GM21367 (cell line): ENCODE results near the gene TMEM82.

Source experiments
- ATAC-seq: cut with Tn5 transposase; IDR thresholded peaks from one replicate; pipeline ENCODE4 v1.9.1; 2021; ENCODE audit not compliant: unreplicated experiment

TMEM82 gene

DNA sequence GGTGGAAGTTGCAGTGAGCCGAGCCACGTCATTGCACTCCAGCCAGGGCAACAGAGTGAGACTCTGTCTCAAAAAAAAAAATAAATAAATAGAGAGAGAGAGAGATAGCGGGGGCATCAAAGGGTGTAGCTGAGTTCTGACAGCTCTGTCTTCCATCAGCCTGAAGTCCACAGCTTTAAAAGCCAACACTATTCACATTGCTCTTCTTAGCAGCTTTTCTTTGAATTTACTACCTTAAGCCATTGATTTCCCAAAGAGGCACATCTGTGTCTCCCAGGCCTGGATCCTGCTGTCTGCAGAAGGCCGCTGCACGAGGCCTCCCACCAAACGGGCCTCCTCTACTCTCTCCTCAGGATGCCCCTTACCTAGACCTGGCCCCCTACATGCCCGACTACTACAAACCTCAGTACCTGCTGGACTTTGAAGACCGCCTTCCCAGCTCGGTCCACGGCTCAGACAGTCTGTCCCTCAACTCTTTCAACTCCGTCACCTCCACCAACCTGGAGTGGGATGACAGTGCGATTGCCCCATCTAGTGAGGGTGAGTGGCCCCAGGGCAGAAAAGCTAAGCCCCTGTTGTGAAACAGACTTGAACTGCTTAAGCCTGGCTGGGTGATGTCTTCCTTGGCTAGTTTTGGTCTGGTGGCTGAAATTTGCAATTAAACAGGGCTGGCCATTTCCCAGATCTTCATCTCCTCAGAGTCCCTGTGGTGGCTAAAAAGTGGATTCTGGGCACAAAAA is 22.7 kb upstream of the TMEM82 start:
- no peak for ATAC-seq

DNA sequence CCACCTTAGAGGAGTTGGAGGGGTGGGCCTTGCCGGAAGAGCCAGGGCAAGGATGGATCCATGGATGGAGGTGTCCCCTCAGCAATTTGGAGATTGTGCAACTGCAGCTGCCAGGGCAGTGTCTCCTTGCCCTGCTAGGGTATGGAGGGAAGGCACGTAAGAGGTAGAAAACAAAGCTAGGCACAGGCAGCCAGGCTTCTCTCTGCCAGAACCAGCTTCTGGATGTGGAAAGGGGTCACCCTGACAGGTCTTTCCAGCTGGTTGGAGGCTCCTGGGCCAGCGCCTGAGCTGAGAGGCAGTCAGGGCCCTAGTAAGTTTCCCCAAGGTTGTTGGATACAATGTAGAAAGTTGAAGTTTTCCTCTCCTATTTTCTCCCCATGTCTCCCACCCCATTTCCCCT is 21.4 kb upstream of the TMEM82 start:
- no peak for ATAC-seq

DNA sequence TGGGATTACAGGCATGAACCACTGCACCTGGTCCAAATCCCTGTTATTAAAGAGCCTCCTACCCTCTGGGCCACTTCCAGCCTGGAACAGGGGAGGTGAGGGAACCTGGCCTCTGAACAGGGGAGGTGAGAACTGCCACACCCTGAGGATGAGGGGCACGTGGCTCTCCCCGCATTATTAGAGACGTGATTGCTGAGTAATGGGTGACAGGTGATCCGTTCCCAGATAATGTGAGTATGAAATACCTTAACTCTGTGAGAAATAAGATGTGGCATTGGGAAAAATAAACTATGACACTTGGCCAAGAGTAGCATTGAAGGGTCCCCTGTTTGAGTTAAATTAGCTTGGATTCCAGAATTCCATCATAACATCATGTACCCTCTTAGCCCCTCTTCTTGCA is 19.9 kb upstream of the TMEM82 start:
- no peak for ATAC-seq

DNA sequence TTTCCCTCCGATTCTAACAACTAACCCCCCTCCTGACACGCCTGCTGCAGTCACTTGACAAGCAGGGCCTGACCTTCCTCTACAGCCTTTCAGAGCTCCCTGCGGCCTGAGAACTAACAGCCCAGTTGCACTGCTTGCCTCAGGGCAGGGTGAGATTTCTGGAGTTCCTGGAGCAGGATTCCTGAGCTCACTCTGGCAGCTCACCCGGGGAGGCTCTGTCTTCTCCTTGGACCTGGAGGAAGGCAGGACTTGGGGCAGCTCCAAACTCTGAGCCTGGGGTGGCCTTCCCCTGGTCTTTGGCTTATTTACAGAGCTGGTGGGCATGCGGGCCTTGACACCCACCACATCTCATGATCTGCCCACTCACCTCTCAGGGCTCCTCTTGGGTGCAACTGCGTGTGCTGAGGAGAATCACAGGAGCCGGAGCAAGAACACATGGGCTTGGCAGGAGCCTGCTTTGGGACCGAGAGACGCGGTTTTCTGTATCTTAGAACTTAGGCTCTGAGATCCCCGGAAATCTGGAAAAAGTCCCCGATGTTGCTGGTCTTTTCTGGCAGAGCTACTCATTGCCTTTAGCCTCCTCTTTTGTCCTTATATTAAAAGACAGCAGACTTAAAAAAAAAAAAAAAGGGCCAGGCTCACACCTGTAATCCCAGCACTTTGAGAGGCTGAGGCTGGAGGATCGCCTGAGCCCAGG is 19.3 kb upstream of the TMEM82 start:
- ATAC-seq: no peak

DNA sequence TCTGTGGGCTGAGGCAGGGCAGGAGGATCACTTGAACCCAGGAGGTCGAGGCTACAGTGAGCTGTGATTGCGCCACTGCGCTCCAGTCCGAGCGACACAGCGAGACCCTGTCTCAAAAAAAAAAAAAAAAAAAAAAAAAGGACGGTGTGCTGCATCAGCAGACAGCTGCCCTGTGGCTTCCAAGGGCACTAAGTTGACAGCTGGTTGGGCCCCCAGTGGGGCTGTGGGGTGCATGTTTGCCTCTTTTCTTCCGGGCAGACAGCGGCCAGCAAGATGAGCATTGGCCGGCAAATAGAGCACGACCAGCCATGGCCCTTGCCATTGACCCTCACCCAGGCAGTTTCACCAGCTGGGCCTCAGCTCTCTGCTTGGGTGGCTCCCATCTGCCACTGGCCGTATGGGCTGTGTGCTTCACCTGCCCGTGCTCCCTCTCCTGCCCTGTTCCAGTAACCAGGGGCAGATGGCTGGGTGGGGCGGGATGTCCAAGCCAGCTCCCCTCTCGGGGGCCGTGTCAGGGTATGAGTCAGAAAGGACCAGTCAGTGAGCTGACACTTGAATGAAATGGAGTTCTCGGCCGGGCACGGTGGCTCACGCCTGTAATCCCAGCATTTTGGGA is 18.6 kb upstream of the TMEM82 start:
- no peak for ATAC-seq

DNA sequence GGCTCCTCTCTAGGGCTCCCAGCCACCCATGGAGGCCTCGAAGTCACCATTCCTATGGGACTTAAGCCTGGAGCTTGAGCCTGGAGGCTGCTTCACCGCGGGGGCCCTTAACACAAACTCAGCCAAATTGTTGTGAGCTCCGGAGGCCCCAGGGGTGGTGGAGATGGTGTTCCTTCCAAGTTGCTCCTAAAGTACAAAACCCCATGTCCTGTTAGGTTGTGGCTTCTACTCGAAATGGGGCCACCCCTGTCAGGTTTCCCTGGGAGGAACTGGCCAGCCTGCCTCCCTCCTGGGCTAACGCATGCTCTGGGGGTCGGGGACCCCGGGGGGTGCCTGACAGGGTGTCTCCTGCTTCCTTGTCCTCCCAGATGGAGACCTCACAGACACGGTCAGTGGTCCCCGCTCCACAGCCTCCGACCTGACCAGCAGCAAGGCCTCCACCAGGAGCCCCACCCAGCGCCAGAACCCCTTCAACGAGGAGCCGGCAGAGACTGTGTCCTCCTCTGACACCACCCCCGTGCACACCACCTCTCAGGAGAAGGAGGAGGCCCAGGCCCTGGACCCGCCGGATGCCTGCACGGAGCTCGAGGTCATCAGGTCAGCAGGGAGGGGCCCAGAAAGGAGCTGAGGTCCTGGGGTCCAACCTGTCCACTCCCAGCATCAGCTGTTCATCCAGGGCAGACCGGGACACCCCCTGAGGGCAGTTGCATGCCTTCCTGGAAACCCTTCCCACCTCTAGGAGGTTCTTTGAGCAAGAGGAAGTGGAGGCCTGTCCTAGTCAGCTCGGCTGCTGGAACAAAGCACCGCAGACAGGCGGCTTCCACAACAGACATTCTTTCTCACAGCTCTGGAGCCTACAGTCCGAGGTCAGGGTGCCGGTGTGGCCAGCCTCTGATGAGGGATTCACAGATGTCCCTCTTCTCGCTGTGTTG is 17.1 kb upstream of the TMEM82 start:
- no peak for ATAC-seq

DNA sequence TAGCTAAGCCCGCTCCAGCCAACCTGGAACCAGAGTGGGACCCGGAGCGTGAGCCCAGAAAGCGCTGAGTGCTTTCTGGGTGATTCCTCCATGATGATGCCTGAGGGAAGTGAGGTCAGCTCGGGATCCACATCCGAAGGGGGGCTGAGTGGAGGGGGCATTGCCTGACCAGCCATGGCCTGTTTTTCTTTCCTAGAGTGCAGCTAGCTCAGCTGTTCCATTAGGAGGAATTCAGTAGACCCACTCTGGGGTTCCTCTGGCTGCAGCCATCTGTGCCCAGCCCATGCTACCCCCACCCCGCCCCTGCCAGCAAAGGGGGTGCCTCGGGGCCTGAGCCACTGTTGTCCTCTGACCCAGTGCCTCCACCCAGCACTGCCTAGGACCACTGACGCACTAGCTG is 15.8 kb upstream of the TMEM82 start:
- no peak for ATAC-seq

DNA sequence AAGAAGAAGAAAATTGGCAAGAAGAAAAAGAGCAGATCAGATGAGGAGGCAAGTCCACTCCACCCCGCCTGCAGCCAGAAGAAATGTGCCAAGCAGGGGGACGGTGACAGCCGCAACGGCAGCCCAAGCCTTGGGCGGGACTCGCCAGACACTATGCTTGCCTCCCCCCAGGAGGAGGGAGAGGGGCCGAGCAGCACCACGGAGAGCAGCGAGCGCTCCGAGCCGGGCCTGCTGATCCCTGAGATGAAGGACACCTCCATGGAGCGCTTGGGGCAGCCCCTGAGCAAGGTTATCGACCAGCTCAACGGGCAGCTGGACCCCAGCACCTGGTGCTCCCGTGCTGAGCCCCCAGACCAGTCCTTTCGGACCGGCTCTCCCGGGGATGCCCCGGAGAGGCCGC is 15.3 kb upstream of the TMEM82 start:
- ATAC-seq: no peak

DNA sequence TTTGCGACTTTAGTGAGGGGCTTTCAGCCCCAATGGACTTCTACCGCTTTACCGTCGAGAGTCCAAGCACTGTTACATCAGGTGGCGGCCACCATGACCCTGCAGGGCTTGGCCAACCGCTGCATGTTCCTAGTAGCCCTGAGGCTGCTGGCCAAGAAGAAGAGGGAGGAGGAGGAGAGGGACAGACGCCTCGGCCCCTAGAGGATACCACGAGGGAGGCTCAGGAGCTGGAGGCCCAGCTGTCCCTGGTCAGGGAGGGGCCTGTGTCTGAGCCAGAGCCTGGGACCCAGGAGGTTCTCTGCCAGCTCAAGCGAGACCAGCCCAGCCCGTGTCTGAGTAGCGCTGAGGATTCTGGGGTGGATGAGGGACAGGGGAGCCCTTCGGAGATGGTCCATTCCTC is 14.9 kb upstream of the TMEM82 start:
- ATAC-seq: no peak

DNA sequence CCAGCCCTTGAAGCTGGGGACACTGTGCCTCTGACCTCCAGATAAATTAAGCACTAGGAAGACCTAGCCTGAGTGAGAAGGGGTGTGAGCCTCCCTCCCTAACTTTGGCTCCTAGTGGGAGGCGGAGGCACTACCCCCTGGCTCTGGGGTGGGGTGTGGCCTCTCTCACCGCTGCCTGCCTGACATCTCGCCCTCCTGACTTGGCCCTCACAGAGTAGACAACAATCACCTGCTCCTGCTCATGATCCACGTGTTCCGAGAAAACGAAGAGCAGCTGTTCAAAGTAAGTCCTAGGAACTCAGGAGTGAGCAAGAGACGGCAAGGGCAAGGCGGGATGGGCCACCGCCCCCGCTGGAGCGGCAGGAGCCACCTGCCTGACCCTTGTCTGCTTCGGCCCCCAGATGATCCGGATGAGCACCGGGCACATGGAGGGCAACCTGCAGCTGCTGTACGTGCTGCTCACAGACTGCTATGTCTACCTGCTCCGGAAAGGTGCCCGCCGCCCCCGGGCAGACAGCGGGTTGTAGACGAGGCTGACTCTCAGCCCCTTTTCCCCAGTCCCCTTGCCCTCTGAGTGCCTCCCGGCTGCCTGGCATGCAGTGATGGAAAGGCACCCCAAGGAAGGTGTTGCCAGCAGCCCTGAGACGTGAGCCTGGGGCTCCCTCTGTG is 14.3 kb upstream of the TMEM82 start:
- no peak for ATAC-seq

DNA sequence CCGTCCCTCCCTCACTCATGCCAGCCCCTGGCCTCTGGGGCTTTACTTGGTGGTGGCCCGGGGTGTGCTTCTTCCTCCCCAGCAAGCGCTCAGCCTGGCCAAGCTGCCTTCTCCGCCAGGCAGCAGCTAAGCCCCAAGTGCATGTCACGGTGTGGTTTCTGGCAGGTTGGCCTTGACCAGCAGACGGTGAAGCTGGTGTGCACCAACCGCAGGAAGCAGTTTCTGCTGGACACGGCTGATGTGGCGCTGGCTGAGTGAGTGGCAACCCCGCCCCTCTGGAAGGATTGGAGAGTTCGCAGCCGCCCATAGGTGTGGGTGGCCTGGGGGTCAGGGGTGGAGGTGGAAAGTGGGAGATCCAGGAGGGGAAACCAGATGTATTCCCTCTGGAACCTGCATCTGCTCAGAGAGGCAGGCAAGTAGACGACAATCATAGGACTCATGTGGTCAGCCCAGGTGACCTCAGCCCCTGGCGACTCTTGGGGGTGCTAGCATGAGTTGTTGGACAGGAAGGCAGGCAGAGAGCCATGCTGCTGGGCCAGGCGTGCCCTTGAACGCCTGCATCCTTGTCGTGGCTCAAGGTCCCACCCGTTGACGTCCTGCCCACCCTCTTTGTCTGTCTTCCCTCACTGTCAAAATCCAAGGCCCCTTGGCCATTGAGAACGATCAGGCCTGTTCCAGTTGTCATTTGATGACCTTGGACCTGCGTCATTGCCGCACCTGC is 13.2 kb upstream of the TMEM82 start:
- ATAC-seq: no peak

DNA sequence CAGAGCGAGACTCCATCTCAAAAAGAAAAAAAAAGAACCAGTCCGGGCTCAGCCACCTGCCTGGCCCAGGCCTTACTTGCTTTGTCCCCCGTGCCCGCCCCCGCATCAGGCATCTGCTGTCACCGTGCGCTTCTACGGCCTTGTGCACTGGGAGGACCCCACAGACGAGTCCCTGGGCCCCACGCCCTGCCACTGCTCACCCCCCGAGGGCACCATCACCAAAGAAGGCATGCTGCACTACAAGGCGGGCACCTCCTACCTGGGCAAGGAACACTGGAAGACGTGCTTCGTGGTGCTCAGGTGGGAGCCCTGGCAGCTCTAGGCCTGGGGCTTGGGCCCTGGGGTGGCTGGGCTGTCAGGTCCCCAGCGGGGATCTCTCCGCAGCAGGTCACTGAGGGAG is 11.9 kb upstream of the TMEM82 start:
- ATAC-seq: no peak

DNA sequence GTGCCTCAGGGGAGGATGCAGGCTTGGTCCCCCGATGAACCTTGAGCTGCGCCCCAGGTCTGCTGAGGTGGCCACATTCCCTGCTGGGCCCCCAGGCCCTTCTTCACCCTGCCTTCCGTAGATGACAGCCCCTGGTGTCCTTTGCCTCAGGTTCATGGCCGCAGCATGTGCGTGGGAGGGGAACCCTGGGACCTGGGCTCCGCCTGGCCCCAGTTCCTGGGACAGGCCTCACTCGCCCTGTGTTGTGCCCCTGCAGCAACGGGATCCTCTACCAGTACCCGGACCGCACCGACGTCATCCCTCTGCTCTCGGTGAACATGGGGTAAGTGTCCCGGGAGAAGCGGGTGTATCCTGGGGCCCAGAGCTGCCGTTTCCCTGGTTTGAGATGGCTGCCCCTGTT is 11.4 kb upstream of the TMEM82 start:
- no peak for ATAC-seq

DNA sequence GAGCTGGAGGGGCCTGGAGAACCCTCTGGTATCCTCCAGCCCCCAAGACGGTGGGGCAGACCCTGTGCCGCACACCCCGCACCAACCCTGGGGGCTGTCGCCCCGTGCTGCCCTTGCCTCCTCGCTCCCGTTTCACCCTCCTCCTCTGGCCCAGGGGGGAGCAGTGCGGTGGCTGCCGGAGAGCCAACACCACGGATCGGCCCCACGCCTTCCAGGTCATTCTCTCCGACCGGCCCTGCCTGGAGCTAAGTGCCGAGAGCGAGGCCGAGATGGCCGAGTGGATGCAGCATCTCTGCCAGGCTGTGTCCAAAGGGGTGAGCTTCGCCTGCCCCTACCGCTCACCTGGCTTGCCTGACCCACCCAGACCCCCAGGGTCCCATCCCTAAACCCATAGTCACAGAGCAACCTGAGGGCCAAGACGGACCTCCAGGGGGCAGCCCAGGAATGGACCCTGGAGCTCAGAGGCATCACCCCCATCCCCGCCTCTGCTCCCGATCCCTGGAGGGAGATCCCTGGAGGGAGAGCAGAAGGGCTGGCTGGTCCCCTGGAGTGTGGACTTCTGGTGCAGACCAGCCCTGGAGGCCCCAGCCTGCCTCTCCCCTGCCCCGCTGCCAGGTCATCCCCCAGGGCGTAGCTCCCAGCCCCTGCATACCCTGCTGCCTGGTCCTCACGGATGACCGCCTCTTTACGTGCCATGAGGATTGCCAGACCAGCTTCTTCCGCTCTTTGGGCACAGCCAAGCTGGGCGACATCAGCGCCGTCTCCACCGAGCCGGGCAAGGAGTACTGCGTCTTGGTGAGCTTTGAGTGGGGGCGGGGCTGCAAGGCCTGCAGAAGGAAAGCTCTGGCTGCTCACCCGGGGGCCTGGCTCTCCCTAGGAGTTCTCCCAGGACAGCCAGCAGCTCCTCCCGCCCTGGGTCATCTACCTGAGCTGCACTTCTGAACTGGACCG is 10.3 kb upstream of the TMEM82 start:
- ATAC-seq: no peak

DNA sequence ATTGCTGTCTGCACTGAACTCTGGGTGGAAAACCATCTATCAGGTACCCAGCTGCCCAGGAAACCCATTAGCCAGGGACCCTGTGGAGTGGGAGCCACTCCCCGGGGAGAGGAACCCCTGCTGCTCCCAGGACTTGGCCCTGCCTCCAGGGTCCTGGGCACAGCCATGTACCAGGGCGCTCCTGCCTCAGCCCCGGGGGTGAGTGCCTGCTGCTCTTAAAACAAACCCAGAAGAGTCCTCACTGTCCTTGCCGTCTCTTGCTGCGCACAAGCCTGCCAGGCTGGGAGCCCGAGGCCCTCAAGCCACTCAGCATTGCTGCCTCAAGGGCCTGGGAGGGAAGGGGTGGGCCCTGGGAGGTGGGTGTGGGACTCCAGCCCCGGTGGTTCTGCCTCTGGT is 9.6 kb upstream of the TMEM82 start:
- ATAC-seq: no peak

DNA sequence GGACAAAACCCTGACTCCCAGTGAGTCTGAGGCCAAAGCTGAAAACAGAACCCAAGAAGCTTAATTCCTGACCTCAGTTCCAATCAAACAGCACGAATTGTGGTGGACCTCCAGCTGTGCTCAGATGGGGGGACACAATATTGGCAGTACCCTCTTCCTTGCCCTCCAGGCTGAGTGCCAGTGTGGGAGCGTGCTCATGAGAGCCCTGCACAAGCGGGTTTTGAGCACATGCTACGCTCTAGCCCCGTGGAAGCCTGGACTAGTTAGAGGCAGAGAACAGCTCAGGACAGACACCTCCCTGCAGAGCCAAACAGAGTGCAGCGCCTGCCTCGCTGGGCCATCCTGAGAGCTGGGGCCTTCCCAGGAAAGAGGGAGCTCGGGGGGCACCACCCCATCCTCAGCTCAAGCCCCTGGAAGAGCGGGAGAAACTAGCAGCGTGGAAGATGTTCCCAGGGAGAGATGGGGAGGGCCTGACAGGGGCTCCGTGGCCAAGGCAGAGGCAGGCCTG is 9.0 kb upstream of the TMEM82 start:
- no peak for ATAC-seq

DNA sequence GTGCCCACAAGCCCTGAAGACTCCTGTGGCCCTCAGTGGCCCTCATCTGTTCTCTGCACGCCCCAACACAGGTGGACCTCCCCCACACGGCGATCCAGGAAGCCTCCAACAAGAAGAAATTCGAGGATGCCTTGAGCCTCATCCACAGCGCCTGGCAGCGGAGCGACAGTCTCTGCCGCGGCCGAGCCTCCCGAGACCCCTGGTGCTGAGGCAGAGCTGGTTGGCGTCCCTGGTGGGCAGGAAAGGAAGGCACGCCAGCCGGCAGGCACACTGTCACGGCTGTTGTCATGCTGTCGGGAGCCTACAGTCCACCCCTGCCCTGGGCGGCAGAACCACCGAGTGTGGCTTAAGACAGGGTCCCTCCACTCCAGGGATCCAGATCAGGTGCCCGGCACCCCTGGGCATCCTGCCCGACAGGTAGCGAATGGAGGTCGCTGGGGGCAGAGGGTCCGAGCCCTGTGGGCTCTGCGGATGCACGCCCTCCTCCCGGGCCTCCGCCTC is 8.5 kb upstream of the TMEM82 start:
- ATAC-seq: no peak

DNA sequence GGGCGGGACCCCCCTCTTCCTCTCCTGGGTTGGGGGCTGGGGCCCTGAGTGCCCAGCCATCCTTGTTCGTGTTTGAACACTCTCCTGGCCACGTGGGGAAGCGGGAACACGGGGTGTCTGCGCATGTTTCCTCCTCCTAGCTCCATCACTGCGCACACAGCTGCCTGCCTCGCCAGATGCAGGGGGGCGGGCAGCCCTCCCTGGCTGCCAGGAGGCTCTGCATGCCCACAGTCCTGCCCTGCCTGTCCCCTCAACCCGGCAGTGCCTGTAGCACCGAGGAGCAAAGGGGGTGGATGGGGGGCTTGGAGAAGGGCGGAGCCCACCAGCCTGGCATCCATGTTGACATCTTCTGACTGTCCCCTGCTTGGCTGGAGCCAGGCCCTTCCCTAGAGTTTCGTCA is 8.0 kb upstream of the TMEM82 start:
- no peak for ATAC-seq

DNA sequence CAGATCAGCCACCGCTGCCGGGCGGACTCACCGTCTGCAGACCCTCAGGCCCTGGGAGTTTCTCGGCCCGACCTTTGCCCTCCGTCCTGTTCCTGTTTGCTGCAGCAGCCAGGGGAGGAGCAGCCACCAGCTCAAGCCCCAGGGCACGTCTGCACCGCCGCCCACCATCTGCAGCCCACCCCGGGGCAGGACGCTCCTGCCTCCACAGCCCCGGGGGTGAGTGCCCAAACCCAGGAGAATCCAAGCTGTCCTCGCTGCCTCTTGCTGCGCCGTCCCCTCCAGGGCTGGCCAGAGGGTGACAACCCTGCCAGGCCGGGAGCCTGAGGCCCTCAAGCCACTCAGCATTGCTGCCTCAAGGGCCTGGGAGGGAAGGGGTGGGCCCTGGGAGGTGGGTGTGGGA is 7.4 kb upstream of the TMEM82 start:
- ATAC-seq: no peak
